NT2/D1 (cell line): ENCODE measurements around the gene TMCC2.

Experiments used
- DNase-seq: peaks from one replicate; pipeline ENCODE4 v3.0.0-alpha.2; 2011; ENCODE audit warnings: low read depth, low spot score
- H3K27me3 ChIP-seq: 2 replicates; pipeline ENCODE4 v1.6.0; 2011; ENCODE audit warnings: mild to moderate bottlenecking; ENCODE audit not compliant: insufficient read length, insufficient read depth
- H3K36me3 ChIP-seq: 2 replicates; pipeline ENCODE4 v1.6.1; 2011; ENCODE audit warnings: mild to moderate bottlenecking, low read length, mixed read lengths; ENCODE audit not compliant: insufficient read depth, insufficient read length
- H3K4me1 ChIP-seq: 2 replicates; pipeline ENCODE4 v1.5.1; 2011; ENCODE audit not compliant: insufficient read depth, insufficient read length
- H3K4me3 ChIP-seq: 2 replicates; pipeline ENCODE4 v1.5.1; 2011; ENCODE audit warnings: low read depth; ENCODE audit not compliant: insufficient read length
- H3K9ac ChIP-seq: 2 replicates; pipeline ENCODE4 v1.6.0; 2011; ENCODE audit warnings: low read depth; ENCODE audit not compliant: insufficient read length
- H3K9me3 ChIP-seq: 2 replicates; pipeline ENCODE4 v1.5.1; 2011; ENCODE audit warnings: mild to moderate bottlenecking, low read length; ENCODE audit not compliant: insufficient read depth
- SUZ12 ChIP-seq: IDR thresholded peaks from 2 replicates; pipeline ENCODE4 v1.6.1; 2011; ENCODE audit not compliant: insufficient read length, insufficient read depth; ENCODE audit errors: extremely low read depth
- YY1 ChIP-seq: IDR thresholded peaks from 2 replicates; pipeline ENCODE4 v1.6.1; 2011; ENCODE audit not compliant: insufficient read length, insufficient read depth
- ZNF274 ChIP-seq: IDR thresholded peaks from 2 replicates; pipeline ENCODE4 v1.6.1; 2011; ENCODE audit warnings: mild to moderate bottlenecking, low read depth, low read length

Gene TMCC2

DNA sequence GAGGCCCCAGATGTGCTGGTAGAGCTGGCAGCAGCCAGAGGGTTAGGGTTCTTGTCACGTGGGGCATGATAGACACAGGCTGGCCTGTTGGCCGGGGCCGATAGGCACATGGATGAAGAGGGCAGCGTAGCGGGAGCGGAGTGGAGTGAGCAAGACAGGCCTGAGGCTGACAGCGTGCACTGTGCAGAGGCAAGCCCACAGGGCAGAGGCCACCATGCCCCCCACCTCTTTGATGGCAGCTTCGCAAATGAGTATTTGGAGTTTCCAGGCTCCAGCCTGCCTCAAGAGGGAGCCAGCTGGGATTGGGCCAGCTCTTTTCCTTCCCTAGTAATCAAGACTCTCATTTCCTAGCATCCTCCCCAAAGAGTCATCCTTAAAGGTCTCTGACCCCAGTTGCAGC, 43.5 kb downstream of the TMCC2 start:
- Histone ChIP-seq H3K9me3 (no peaks in the 10 kb centered on the region), H3K4me3 (no peak overlapping the region), H3K27me3 (no peaks in the 10 kb centered on the region), H3K4me1 (peaks cover 42% of the 10 kb centered on the region), H3K36me3 (peaks cover 25% of the 10 kb centered on the region), H3K9ac (peak overlapping the region; percentile 6)
- DNase-seq = no peak
- no peak for TF ChIP-seq ZNF274
- no peak for TF ChIP-seq YY1
- TF ChIP-seq SUZ12 = no peak

DNA sequence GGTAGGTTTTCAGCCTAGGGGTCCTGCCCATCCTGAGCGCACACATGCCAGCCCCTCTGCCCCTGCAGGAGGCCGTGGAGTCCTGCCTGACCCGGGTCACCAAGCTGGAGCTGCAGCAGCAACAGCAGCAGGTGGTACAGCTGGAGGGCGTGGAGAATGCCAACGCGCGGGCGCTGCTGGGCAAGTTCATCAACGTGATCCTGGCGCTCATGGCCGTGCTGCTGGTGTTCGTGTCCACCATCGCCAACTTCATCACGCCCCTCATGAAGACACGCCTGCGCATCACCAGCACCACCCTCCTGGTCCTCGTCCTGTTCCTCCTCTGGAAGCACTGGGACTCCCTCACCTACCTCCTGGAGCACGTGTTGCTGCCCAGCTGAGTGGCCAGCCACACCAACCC, 44.0 kb downstream of the TMCC2 start:
- H3K9me3 ChIP-seq = no peaks in the 10 kb centered on the region
- peaks cover 45% of the 10 kb centered on the region for H3K4me1 ChIP-seq
- H3K27me3 ChIP-seq = no peaks in the 10 kb centered on the region
- no peak overlapping the region for H3K4me3 ChIP-seq
- H3K9ac ChIP-seq = no peak overlapping the region
- H3K36me3 ChIP-seq = peaks cover 25% of the 10 kb centered on the region
- no peak for DNase-seq
- TF ChIP-seq YY1 (no peak), ZNF274 (no peak), SUZ12 (no peak)

GRCh38 chr1:205272536-205272935, 44.8 kb downstream of the TMCC2 start:
- no peaks in the 10 kb centered on the region for H3K9me3 ChIP-seq
- H3K9ac ChIP-seq = no peak overlapping the region
- H3K36me3 ChIP-seq = peaks cover 25% of the 10 kb centered on the region
- no peak for TF ChIP-seq YY1
- TF ChIP-seq SUZ12 = no peak
- no peak for TF ChIP-seq ZNF274
- H3K4me1 ChIP-seq = peaks cover 37% of the 10 kb centered on the region
- H3K27me3 ChIP-seq = no peaks in the 10 kb centered on the region
- no peak for DNase-seq
- no peak overlapping the region for H3K4me3 ChIP-seq

GRCh38 chr1:205273551-205273982, 45.8 kb downstream of the TMCC2 start:
- H3K36me3 ChIP-seq = peaks cover 25% of the 10 kb centered on the region
- H3K27me3 ChIP-seq = no peaks in the 10 kb centered on the region
- DNase-seq = peak; percentile 91
- H3K9me3 ChIP-seq = no peaks in the 10 kb centered on the region
- H3K4me1 ChIP-seq = peaks cover 35% of the 10 kb centered on the region
- no peak for TF ChIP-seq SUZ12
- H3K4me3 ChIP-seq = no peak overlapping the region
- no peak overlapping the region for H3K9ac ChIP-seq

- Histone ChIP-seq H3K4me3 (no peak overlapping the region), H3K27me3 (no peaks in the 10 kb centered on the region), H3K9ac (no peak overlapping the region), H3K4me1 (peaks cover 35% of the 10 kb centered on the region), H3K36me3 (peaks cover 23% of the 10 kb centered on the region), H3K9me3 (no peaks in the 10 kb centered on the region)
- TF ChIP-seq YY1 = no peak
- TF ChIP-seq SUZ12 = no peak
- TF ChIP-seq ZNF274 = no peak
- no peak for DNase-seq
Measured at GRCh38 chr1:205274041-205274691, 46.4 kb downstream of the TMCC2 start.

DNA sequence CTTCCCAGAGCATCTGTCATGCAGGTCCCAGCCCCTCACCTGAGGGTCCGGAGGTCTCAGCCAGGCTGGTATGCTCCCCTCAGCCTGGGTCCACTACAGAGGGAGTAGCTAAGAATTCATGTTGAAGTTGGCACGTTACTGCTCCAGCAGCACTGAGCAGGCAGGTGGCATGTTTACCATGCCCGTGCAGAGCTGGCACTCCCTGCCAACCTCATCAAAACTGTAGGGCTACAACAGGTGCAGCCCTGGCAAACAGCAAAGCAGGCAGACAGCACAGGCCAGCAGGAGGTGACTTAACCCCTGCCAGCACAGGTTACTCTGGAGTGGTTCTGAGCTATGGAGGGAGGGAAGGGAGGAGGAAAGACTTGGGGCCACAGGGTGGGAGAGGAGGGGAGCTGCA, 47.4 kb downstream of the TMCC2 start:
- Histone ChIP-seq H3K9ac (no peak overlapping the region), H3K36me3 (peaks cover 15% of the 10 kb centered on the region), H3K4me1 (peaks cover 38% of the 10 kb centered on the region), H3K27me3 (no peaks in the 10 kb centered on the region), H3K9me3 (no peaks in the 10 kb centered on the region), H3K4me3 (no peak overlapping the region)
- no peak for TF ChIP-seq YY1
- no peak for TF ChIP-seq SUZ12
- TF ChIP-seq ZNF274 = no peak
- DNase-seq = no peak

DNA sequence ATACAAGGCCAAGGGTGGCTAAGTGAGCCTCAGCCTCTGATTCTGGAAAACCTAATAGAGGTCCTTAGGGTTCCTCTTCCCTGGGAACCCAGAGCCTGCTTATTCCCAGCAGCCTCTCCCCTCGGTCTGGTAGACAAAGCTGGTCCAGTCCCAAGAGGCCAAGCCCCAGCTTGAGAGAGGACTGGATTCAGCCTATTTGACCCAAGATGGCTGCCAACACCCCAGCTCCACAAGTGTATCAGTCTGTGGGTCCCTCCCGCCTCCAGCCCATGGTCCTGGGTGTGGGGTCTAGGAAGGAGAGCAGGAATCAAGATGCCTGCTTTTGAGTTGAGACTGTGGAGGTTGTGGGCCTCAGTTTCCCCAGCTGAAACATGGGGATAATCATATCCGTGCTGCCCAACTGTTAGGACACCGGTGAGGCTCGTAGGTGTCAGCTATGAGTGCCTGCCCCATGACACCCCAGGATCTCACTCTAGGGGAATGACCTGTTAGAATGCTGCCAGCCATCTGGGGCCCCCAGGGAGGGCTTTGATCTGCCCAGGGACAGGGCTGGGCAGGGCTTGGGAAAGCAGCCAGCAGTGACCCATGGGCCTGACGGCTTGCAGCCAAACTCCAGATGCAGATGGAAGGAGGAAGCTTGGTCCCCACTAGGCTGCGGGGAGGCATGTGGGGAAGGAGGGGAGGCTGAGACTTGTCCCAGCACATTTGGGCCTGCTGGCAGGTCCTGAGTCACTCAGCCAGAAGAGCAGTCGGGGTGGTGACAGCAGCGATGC, 48.4 kb downstream of the TMCC2 start:
- Histone ChIP-seq H3K36me3 (peaks cover 14% of the 10 kb centered on the region), H3K4me1 (peaks cover 37% of the 10 kb centered on the region), H3K9ac (no peak overlapping the region), H3K27me3 (no peaks in the 10 kb centered on the region), H3K9me3 (no peaks in the 10 kb centered on the region; the same call in 1 of the 2 replicates), H3K4me3 (no peak overlapping the region)
- DNase-seq = no peak
- TF ChIP-seq YY1 (no peak), SUZ12 (no peak)
